Thyroid gland (tissue), 4 donors: ENCODE data around the gene IMMT.

Experiments
- CTCF ChIP-seq, 6 experiments: fragments of 200-600 bp in 3 of 6; fragments of 450-650 bp in 3 of 6; sonication (generic) in 3 of 6; IDR thresholded peaks; one replicate each; pipeline ENCODE4 v1.5.1; 2016 to 2019; ENCODE audit warnings: antibody characterized with exemption in 6 of 6, mild to moderate bottlenecking in 2 of 6, inconsistent platforms in 1 of 6, moderate library complexity in 1 of 6
- POLR2A ChIP-seq, 2 donors: fragments of 450-650 bp; IDR thresholded peaks; one replicate each; pipeline ENCODE4 v1.6.1; 2017; ENCODE audit warnings: antibody characterized with exemption in 2 of 2, mild to moderate bottlenecking in 2 of 2, moderate library complexity in 1 of 2

- TF ChIP-seq CTCF (IDR thresholded peaks at IDR 0.05) (no peak), POLR2A (IDR thresholded peaks at IDR 0.05) (no peak)
Measured at GRCh38 chr2:86211033-86211795, 16.0 kb upstream of the IMMT start.
